HEK293T (cell line): ENCODE measurements around the gene FBXL13.

ENCODE experiments used
- ARNT ChIP-seq: fragments of 450-650 bp; IDR thresholded peaks from 2 replicates; pipeline ENCODE4 v1.6.1; 2017; ENCODE audit warnings: mild to moderate bottlenecking
- BHLHE40 ChIP-seq: fragments of 450-650 bp; IDR thresholded peaks from 2 replicates; pipeline ENCODE4 v1.6.1; 2016; ENCODE audit warnings: mild to moderate bottlenecking, moderate library complexity, borderline replicate concordance
- FOXA1 ChIP-seq: fragments of 450-650 bp; IDR thresholded peaks from 2 replicates; pipeline ENCODE4 v1.6.1; 2016; ENCODE audit warnings: mild to moderate bottlenecking
- L3MBTL2 ChIP-seq: fragments of 450-650 bp; conservative IDR thresholded peaks from 2 replicates; pipeline ENCODE4 v1.6.1; 2016; ENCODE audit warnings: mild to moderate bottlenecking
- NFRKB ChIP-seq: fragments of 450-650 bp; IDR thresholded peaks from 2 replicates; pipeline ENCODE4 v1.6.1; 2016; ENCODE audit warnings: mild to moderate bottlenecking, moderate library complexity
- PKNOX1 ChIP-seq: fragments of 450-650 bp; IDR thresholded peaks from 2 replicates; pipeline ENCODE4 v1.6.1; 2016
- SP1 ChIP-seq: fragments of 450-650 bp; IDR thresholded peaks from 2 replicates; pipeline ENCODE4 v1.6.1; 2017
- SUZ12 ChIP-seq: fragments of 450-650 bp; IDR thresholded peaks from 2 replicates; pipeline ENCODE4 v1.6.1; 2016; ENCODE audit warnings: mild to moderate bottlenecking
- ZNF384 ChIP-seq: fragments of 450-650 bp; IDR thresholded peaks from 2 replicates; pipeline ENCODE4 v1.6.1; 2016

DNA sequence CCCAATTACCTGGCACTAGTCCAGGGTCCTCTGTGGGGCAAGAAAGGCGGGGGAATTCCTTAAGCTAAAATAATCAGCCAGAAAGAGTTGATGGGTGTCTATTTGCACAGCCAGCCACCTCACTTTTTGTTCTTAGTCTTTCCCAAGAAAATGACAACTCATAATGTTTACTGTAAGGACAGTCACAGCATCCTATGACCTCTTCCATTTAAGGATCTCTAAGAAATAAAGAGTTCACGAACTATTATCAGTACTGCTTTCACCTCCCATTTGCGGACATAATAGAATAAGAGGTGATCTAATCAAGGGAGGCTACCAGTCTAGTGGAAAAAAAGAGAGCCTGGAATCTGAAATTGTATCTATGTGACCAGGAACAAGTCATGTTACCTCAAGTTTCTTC lies 234.2 kb downstream of the FBXL13 start:
- TF ChIP-seq PKNOX1 (no peak), FOXA1 (no peak), SUZ12 (no peak), ARNT (no peak), NFRKB (no peak), BHLHE40 (no peak), SP1 (no peak), L3MBTL2 (no peak), ZNF384 (no peak)
